GM10847 (cell line): Measurements from ENCODE around the gene DUS3L.

ENCODE experiments used
- POLR2A ChIP-seq: IDR thresholded peaks from 2 replicates; pipeline ENCODE4 v1.6.1; 2011; ENCODE audit not compliant: insufficient read length; ENCODE audit errors: extremely low read depth

Gene DUS3L

GRCh38 chr19:5805462-5806132 is 14.6 kb upstream of the DUS3L start:
- TF ChIP-seq POLR2A = no peak

DNA sequence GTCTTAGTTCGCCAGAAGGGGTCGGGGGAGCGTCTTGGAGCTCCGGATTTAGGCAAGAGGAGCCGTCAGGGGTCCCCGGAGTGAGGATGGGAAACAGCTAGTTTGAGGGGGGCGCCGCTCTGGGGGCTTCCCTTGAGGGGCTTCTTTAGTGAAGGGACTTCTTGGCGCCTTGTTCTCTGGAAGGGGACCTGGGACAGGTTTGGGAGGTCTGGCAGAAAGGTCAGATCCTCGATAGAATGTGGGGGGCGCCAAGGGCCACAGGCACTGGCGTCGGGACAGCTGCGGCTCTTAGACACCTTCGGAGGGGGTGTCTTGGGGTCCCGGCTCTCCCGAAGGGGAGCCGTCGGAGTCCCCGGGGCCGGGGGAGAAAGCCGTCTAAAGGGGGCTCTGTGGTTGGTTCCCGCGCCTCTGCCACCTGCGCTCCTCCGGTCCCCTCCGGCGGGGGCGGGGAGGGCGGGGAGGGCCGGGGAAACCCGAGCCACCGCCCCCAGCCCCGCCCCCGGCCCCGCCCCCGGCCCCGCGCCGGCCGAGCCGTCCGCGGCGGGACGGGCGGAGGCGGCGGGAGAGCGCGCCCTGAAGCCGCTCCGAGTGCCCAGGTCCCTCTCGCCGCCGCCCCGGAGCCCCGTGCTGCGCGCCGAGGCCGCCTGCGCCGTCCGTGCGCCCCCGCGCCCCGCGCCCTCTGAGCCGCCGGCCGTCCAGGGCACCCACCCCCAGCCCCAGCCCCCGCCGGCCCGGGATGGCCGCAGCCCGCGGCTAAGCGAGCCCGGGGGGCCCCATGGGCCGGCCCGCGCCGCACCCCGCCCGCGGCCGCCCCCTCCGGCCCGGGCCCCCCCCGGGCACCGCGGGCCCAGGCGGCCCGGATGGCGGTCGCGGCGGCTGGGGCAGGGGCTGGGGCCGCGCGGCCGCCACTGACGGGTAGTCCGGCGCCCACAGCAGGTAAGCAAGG is 13.8 kb upstream of the DUS3L start, which contains the start of gene NRTN:
Gene NRTN (plus strand): TSS at position 552 of the 946 bp plus-strand sequence. CDS start 19,099 bp downstream, outside the sequence.
- TF ChIP-seq POLR2A = no peak

DNA sequence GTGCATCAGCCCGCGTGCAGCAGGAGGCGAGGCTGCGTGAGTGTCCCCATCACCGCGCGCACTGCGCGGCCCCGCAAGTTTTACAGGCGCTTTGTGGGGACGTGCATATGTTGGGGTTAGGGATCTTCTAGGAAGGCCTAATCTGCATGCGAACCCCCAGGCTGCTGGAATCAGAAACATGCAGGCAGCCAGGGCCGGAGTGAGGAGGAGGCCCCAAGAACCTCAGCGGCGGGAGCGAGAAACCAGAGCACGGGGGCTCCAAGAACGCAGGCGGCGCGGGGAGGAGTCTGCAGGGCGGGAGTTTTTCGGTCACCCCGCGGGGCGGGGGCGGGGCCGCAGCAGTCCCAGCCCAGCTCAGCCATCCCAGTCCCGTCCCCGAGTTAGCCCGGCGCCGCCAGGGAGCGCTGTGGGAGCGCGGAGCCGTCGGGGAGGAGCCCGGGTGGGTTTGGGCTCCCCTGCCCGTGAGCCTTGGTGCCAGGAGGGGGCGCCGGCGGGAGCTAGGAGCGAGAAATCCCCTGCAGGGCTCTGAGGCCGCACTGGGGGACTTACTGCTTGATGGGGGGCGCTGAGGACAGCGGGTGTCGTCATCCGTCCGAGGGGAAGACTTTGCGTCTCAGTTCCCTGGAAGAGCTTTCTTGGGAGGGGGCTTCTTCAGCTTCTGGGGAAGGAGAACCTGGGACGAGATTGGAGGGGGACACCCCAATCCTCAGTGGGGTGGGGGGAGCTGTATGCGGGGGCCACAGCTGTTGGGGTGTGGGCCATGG is 13.0 kb upstream of the DUS3L start:
- no peak for TF ChIP-seq POLR2A

DNA sequence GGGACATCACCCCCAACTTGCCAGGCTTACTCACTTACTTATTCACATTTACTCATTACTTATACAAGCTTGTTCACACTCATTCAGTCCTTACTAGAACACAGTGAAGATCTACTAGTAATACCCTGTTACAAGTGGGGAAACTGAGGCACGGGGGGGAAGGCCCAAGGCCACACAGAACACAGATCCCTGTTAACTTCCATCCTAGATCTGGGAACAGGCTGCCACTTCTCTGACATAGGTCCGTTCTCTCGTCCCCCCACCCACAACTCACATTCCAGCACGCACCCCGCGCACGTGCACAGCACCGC is 12.4 kb upstream of the DUS3L start:
- no peak for TF ChIP-seq POLR2A

GRCh38 chr19:5801796-5802619 is 11.0 kb upstream of the DUS3L start:
- no peak for TF ChIP-seq POLR2A

DNA sequence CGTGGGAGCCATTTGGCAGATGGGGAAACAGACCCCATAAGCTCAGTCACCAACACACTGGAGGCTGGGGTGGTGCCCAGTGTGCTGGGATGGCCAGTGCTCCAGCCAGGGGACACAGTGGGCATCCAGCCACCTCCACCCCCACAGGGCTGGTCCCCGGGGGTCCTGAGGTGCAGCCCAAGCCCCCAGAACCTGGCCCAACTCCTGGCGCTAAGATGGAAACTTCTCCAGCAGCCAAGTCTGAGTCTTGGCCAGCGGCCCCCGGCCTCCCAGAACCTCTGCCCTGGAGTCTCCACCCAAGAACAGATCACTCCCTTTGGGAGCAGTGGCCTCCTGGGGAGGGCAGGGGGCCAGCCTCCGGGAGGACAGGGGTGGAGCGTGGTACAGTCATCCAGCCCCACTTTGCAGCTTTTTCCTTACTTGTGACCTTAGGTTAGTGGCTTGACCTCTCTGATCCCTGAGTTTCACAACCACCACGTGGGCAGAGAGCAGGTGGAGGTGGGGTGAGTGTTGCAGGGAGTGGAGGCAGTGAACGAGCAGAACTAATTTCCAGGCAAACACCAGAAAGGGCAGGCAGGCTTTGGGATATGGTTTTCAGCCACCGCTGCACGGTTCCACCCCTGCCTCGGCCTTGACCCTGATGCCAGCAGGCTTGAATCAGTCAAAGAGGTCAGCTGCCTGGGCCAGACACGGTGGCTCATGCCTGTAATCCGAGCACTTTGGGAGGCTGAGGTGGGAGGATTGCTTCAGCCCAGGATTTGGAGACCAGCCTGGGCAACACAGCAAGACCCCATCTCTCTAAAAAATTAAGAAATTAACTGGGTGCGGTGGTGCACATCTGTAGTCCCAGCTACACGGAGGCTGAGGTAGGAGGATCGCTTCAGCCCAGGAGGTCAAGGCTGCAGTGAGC is 9.7 kb upstream of the DUS3L start:
- TF ChIP-seq POLR2A = no peak

GRCh38 chr19:5799247-5800241 is 8.6 kb upstream of the DUS3L start:
- no peak for TF ChIP-seq POLR2A

- TF ChIP-seq POLR2A = no peak
Measured at GRCh38 chr19:5798244-5798643, 7.3 kb upstream of the DUS3L start.

GRCh38 chr19:5795382-5795919 is 4.5 kb upstream of the DUS3L start:
- no peak for TF ChIP-seq POLR2A

GRCh38 chr19:5793188-5793587 is 2.2 kb upstream of the DUS3L start:
- no peak for TF ChIP-seq POLR2A

DNA sequence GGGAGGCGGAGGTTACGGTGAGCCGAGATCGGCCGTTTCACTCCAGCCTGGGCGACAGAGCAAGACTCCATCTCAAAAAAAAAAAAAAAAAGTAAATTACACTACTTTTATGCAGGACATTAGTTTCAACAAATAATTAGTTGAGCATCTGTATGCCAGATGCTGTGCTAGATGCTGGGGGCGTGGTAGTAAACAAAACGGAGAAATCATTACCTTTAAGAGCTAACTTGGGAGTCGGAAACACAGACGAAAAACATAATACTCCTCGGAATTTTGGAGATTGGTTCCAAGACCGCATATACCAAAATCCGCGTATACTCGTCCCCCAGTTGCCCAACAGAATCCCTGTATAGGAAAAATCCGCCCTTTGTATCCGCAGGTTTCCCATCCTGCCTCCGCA is 1.3 kb upstream of the DUS3L start:
- TF ChIP-seq POLR2A = no peak

DNA sequence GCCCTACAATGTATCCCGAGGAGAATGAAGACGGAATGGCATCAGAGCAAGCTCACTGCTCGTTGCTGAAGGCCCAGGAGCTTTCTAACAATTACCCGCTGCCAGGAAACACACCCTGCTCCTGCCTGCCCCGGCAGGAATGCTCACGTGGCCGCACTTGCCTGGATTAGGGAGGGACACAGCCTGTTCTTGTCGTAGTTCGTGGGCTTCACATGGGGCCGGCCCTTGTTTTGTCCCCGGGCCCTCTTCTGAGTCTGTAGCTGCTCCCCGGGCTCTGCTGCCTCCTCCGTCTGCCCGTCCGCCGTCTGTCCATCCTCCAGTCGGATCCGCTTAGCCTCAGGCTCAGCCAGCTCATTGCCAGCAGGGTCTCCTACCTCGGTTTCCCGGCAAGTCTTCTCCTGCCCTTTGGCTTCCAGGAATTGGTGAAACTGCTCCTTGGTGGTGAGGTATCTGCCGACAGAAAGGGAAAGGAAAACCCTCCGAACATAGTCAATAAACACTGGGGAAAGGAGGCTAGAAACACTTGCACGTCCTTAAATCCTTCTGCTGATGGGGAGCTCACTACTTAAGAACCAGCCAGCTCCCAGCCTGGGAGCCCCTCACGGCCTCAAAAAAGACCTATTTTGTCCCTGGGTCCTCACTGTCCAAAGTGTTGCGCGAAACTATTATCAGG is 941 bp downstream of the DUS3L start:
- TF ChIP-seq POLR2A = no peak
